ENCODE measurements around the gene GOLGA6C. TPM values are rescaled to one million over a fixed set of nuclear protein-coding genes. Genes with fewer than 3 reads are reported as not detected.
"Not testable (repeated sequence)": the region's sequence is repeated elsewhere in the genome, so short reads cannot be mapped to it uniquely, and the experiment has no call there.

The GOLGA6C gene
- total RNA-seq, 1 donor from 2014 or later: not detected

DNA sequence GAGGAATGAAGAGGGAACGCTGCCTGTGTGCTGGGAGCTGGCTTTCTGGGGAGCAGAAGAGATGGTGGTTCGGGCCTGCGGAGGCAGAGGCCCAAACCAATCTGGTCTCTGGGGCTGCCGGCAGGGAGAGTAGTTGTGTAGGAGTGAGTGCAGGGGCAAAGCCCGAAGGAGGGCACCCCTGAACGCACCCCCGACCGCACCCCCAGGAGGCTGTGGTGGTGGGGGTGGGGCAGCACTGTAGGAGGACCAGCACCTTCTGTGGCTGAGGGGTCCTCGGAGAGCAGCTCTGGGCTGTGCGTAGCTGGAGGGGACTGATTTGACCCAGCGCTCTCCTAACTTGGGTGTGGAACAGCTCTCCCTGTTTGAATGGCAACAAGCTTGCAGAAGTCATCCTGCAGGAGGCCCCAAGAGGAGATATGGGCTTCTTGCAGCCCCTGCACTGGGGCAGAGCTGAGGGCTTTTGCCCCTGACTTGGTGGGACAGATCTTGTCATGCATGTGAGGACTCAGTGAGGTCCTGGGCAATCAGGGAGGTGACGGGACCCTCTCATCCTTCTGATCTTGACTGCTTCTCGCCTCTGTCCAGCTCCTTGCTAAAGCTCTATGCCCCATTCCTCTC is 30.4 kb upstream of the GOLGA6C start:
- no peak for DNase-seq

DNA sequence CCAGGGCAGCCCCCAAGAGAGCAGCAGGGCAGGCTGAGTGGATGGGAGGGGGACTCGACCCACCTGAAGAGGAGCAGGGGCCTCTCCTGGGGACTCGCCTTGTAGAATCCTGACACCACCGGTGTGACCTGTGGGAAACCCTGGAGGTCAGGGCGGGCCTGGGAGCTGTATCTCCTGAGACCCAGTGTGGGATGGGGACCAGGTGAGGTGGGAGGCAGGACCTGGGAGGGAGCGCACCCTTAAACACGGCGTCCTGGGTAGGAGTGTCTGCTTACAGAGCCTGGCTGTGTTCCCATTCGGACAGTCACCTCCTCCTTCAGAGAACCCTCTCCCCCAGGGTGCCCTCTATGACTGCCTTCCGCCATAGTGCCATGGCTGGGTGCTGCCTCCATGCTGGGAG is 29.3 kb upstream of the GOLGA6C start:
- no peak for DNase-seq

DNA sequence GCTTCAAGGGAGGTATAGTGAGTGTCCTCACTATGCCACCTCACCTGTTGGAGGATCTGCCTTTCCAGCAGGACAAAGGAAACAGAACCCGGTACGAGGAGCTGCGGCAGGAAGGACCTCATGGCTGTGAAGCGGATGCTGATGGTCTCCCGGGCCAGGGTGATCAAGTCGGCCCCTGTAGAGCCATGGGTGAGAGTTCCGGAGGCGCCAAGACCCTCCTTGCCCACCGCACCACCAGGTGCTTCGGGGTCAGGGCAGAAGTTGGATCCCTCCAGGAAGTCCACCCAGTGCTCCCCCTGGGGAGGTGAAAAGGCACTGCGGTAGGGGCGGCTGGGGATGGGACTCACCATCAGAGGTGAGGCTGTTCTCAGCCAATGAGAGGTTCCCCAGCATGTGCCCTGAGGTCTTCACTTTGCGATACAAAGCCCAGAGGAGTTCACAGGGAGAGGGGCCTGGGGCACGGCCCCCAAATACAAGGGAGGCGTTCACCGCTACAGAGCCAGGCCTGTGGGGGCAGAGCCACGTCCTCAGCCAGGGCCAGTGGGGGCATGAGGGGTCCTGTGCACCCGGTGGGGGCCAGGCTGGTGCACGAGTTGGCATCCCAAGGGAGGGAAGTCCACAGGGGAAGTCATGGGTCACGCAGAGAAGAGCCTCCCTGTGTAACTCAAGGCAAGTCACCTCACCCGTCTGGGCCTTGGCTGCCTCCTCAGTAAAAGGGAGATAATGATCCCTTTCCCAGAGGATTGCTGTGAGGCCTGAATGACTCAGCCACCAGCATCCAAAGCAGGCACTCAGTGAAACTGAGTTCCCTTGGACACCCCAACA is 28.7 kb upstream of the GOLGA6C start:
- DNase-seq: no peak

DNA sequence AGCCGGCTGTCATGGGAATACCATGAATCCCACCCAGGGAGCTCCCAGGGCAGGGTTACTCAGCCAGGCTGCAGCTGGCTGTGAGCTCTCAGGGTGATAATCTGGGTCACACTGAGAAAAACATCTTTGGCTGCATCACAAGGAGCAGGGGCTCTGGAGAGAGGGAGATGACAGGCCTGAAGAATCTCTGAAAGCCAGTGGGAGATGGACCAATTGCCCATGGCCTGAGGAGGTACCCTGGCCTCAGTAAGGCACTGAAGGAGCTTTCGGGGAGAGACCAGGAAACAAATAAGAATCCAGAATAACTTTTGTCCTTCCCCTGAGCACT is 28.2 kb upstream of the GOLGA6C start:
- no peak for DNase-seq

DNA sequence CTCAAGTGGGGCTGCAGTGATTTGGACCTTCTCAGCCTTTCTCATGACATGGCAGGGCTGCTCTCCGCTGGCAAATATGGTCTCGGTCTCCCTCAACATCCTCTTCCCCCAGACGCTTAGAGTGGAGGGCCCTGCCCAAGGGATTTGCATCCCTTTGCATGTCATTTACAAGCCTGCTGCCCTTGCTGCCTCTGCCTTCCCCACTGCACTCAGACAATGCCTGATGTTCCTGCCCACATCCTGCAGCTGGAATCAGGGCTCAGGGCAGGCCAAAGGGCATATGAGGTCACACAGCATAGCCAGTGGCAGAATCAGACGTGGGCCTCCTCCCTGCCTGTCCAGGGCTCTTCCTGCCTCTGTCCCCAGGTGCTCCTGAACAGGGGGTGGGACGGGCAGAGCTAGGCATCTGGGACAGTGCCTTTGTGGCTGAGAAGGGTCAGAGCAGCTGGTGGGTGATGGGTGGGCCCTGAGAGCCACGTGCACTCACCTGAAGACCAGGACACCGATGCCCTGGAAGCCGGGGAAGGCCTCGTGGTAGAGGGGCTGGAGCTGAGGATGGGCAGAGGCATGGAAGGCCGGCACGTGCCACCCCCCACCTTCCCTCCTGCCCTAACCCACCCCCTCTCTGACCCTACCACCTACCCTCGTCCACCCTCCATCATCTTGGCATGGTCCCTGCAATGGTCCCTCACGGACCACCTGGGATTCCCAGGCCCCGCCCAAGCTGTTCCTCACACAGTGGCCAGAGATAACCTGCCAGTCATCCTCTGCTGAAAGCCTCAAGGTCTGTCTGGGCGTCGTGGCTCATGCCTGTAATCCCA is 27.4 kb upstream of the GOLGA6C start:
- no peak for DNase-seq

DNA sequence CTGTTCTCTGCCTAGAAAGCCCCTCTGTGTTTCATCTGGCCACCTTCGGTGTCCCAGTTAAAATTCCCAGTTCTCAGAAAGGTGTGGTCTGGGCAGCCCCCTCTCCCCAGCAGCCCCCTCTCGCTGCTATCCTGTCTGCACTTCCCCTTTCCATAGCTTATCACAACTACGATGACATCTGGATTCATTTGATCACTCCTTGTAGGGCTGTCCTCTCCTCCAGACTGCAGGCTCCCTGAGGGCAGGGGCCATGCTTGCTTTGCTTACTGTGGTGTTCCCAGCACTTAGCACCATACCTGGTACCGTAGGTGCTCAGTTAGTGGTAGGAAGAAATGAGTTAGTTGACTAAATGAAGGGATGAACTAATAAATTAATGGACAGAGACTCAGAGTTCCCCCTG is 26.3 kb upstream of the GOLGA6C start:
- DNase-seq: no peak

DNA sequence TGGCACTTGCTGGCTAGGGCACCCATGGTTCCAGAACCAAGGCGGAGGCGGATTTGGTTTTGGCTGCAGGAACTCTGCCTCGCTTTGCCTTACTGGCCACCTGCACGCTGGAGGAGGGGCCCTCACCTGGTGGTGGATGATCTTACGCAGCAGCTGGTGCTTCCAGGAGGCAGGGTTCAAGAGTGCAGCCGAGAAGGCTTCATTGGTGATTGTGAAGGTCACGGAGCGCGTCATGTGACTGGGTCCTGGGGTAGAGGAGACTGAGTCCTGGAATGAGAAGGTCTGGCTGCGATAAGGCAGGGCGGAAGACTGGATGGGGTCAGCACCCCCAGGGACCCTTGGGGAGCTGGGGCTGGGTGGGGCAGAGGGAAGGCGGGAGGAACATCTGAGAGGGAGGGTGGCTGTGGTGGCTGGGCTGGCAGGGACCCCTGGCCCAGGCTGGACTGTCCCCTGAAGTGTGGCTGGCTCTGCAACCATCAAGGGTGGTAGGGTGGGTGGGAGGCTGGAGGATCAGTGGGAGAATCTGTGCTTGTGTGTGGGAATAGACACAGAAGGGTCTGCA is 25.8 kb upstream of the GOLGA6C start:
- DNase-seq: no peak

DNA sequence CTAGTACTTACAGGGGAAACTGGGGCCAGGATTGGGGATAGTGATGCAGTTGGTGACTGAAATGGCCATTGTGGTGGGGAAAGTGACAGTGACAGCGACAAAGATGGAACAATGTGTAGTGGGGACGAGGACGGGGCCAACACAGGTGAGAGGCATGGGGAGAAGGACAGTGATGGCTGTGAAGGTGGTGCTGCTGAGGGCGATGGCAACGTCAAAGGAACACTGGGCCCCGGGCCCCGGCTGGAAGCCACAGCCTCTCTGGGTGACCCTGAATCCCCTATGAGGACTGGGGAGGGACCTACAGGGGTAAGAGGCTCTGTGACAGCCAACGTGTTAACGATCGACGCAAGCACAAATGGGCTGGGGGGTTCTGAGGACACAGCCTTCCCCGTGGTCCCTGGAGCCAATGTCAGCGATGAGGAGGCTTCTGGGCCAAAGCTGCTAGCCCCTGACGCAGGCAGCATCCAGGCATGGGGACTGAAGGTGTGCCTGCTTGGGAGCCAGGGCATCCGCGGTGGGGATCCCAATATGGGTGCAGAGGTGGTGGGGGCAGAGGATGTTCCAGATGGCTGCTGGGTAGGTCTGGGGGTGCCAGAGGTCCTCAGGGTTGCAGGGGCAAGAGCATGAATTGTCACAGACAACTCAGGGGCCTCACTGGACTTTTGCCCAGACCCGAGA is 25.2 kb upstream of the GOLGA6C start:
- DNase-seq: no peak

DNA sequence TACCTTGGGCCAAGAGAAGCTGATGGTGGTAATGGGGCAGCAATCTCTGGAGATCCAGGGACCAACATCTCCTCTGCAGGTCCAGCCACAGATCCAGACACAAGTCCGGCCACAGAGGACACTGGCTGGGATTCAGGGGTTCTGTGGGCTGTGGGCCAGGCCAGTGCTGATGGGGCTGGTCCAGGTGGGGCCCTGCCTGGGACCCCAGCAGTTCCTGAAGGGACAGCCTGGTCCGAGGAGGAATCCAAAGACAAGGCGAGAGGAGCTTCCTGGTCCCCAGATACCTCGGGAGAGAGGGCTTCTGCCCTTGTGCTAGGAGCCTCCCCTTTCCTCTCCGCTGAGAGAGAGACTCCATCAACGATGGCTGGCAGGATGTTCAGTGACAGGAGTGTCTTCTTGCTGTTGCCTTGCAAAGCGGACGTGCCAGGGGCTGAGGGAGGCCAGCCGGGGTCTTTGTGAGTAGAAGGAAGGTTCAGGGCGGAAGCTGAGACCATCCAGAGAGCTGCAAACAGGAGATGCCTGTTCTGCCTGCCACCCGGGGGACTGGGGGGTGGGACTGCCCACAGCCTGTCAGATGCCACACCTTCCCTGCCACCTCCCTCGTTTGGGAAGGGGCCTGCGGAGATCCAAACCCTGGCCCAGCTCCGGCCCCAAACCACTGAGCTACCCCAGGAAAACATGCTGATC is 24.5 kb upstream of the GOLGA6C start:
- DNase-seq: no peak

DNA sequence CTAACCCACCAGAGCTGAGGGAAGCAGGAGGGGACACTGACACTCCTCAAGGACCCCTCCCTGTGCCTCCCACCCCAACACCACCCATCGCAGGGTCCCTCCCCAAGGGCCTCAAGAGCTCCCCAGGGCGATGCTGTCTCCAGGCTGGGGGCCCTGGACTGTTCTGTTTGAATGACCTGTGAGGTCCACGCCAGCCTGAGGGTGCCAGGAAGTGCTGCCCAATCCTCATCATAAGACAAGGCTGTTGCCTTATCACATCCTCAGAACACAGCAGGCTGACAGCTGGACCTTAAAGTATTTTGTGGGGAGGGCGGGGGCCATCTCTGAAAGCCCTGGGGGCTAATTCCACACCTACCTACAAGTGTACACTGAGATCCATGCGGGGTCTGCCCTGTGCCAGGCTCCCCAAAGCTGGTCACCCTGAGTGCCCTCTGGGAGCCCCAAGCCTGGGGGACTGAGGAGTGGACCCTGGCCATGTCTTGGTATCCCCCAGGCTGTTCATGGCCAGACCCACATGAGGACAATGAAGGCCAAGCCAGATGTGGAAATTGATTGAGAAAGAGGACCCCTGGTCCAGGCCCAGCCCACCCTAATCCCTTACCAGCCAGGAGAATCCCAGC is 23.8 kb upstream of the GOLGA6C start:
- DNase-seq: no peak

DNA sequence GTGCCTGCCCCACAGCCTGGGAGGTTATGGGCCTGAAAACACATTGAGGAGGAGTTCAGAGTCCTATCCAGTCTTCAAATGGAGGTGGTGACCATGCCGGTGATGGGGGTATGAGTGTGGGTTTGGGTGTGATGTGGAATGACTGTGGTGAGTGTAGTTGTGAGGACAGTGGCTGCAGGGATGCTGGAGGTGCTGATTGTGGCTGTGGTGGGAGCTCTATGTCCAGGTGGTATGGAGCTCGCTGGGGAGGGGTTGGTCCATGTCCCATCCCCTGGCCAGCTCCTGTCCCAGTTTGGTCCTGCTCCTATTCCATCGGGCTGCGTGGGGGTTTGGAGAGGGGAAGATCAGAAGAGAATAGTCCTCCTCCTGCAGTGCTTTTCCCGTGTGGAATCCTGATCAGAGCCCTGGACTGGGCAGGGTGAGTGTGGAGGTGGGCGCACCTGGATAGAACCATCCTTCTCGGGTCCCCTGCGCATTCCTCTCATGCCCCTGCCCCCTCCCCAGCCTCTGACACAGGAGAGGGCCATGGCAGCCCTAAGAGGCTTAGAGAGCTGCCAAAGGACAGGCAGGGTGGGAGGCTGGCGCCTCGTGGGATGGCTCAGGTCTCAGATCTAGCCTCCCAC is 23.0 kb upstream of the GOLGA6C start:
- DNase-seq: no peak

DNA sequence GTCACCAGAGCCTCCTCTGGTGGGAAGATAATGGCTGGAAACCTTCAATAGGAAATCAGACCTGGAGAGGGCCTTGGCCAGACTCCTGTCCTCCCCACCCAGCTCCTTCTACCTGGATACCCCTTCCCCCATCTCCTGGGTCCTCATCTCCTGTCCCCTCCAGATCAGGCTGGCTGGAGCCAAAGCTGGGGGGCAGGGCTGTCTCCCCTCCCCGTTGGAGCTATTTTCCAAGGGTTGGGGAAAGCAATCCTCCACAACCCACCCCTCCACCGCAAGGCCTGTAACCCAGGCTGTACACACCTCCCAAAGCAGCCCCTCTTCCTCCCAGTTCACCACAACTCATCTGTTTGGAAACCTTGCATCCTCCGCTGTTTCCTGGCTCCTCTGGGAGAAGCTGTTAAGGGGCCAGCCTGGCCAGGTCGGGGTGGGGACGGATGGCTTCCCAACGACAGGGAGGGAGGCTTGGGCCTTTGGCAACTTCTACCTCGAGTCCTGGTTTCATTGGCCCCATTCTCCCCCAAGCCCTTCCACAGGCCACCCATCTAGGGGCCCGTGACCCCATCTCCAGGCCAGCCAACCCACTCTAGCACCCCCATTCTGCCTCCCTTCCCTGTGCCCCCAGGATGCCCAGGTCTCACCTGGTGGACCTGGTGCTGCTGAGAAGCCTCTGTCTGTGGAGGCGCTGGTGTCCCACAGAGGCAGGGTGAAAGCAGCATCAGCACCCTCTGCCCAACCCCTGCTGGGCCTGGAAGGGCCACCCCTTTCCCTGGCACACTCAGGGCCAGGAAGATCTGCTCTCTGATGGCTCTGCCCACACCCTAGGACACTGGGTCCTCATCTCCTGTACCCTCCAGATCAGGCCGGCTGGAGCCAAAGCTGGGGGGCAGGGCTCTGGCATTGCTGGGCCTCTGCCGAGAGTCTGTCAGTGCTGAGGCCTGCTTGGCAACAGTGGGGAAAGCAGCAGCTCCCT is 22.1 kb upstream of the GOLGA6C start:
- no peak for DNase-seq

DNA sequence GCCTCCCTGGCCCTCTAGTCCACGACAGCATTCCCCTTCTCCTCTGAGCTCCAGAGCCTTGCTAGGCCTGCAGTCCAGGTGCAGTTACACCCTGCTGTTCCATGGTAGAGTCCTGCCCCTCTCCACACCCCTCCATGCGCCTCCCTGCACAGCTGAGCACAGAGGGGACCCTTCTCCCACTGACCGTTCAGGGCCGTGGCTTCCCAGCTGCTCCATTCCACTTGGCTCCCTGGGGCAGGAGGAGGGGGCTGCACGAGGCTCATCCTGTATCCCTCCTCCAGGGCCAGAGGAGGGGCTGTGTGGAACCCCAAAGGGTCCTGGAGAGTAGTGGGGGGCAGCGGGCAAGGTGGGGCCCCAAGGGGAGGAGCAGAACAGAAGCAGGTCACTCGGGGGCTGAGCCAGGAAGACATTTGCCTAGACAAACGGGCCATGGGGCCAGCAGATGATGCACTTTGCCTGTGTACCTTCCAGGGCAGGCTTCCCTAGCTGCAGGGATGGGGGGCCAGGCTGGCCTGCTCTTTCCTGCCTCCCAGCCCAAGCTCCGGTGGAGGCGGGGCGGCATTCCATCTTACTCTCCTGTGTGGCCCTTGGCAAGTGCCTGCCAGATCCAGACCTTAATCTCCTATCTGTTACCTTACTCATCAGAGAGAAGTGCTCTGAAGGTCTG is 20.7 kb upstream of the GOLGA6C start:
- DNase-seq: no peak

DNA sequence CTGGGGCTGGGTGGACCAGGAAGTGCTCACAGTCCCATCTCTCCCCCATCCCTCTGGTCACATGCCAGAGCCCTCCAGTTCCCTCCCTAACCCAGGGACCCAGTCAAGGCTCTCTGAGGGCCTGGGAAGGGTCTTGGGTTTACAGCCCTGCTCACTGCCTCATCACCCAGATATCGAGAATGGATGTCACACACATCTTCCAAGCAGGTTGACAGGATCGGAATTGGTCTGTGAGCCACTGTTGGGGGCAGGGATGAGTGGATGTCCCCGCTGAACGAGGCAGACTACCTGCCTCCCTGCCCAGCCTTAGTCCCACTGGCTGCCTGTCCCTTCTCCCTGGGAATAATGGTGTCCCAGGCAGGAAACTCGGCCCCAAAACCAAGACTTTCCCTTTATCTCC is 20.0 kb upstream of the GOLGA6C start:
- DNase-seq: no peak

DNA sequence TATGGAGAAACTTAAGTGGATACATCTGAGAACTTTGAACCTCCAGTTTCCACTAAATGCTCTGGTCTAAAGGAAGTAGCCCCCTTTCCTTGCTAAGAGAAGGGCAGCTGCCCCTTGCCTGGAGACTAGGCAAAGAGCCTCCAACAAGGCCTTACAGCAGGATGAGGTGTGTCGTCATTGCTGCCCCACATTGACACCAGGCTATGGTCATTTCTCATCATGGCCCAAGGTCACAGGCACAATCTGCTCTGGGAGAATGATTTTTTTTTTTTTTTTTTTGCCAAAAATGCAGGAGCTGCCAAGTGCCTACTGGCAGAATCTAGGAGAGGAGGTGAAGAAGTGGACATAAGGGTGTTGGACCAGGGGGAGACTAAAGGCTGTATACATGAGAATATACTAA is 12.4 kb upstream of the GOLGA6C start:
- DNase-seq: not testable (repeated sequence)

DNA sequence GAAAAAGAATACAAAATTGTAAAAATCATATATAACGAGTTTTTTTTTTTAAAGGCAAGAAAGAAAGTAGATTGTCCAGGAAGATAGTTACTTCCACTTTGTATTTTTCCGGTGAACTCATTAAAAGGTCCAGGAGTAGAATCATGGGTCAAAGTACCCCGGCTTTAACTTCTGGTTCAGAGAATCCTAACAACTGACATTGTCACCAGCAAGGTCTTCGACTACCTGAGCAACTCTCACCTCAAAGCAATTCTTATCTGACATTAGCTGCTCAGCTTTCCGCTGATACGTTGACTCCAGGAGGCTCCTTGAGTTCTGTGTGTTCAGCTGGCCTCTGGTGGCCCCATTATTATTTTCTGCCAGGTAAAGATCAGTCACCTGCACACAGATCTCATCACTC is 9.1 kb upstream of the GOLGA6C start:
- not testable (repeated sequence) for DNase-seq

DNA sequence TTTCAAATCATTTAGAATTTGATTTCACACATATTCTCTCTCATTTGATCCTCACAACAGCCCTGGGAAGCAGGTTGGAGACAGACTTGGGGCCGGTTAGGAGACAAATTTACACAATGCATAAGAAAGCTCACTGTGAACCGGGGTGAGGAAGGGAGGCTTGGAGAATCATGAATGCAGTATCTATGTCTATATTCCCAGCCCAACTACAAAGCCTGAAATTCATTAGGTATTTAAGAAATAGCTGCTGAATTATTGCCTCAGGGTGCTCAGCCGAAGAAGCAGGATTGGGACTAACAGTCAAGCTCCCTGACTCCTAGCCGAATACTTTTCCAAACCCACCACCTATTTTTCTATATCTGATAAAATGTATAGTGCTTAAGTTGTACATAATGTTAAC is 8.4 kb upstream of the GOLGA6C start:
- no peak for DNase-seq

DNA sequence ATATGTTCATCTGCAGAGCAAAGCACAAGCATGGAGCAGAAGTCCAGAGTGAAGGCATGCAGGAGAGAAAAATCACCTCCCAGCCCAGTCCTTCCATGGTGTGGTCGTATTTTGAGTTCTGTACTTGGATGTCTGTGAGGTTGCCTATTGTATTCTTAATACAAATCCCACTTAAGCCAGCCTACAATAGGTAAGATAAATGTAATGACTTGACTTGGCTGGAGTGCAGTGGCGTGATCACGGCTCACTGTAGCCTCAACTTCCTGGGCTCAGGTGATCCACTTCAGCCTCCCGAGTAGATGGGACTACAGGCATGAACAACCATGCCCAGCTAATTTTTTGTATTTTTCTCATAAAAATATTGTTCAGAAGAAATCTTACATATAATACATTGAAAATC is 6.8 kb upstream of the GOLGA6C start:
- DNase-seq: not testable (repeated sequence)

DNA sequence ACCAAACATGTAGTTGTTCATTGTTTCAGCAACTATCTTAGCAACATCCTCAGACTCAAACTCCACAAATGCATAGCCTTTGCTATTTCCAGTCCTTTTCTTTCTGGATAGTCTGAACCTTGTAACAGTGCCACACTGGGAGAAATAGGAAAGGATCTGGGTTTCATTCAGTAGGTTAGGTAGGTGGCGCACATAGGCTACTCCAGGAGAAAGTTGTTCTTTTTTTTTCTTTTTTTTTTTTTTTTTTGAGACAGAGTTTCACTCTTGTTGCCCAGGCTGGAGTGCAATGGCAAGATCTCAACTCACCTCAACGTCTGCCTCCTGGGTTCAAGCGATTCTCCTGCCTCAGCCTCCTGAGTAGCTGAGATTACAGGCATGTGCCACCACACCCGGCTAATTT is 5.8 kb upstream of the GOLGA6C start:
- not testable (repeated sequence) for DNase-seq

Data from occipital lobe (tissue), 2 donors.